Liver (tissue), 9 donors: ENCODE measurements around the gene ARL2. TPM values are rescaled to one million over a fixed set of nuclear protein-coding genes. Genes with fewer than 3 reads are reported as not detected.

Experiments
- DNase-seq: peaks from one replicate; pipeline ENCODE4 v3.0.0-alpha.2; 2017; ENCODE audit warnings: low spot score
- H3K27ac ChIP-seq, 2 donors: one replicate each; pipeline ENCODE4 v1.7.0; 2013; ENCODE audit warnings: inconsistent platforms in 2 of 2, low read length in 2 of 2, control low read depth in 1 of 2, low read depth in 1 of 2, mild to moderate bottlenecking in 1 of 2
- H3K27me3 ChIP-seq, 4 donors: one replicate each; pipeline versions ENCODE4 v1.6.1 to v1.7.0; 2013; ENCODE audit warnings: low read length in 3 of 4, inconsistent platforms in 1 of 4, mild to moderate bottlenecking in 1 of 4, moderate library complexity in 1 of 4; ENCODE audit not compliant: control insufficient read depth in 4 of 4, insufficient read depth in 4 of 4
- H3K36me3 ChIP-seq, 4 donors: one replicate each; pipeline versions ENCODE4 v1.6.1 to v1.7.0; 2013; ENCODE audit warnings: low read length in 3 of 4, mild to moderate bottlenecking in 3 of 4, low read depth in 1 of 4, moderate library complexity in 1 of 4; ENCODE audit not compliant: control insufficient read depth in 4 of 4, insufficient read depth in 3 of 4
- H3K4me1 ChIP-seq, 4 donors: one replicate each; pipeline versions ENCODE4 v1.6.1 to v1.7.0; 2013; ENCODE audit warnings: low read length in 3 of 4, mild to moderate bottlenecking in 3 of 4, moderate library complexity in 1 of 4; ENCODE audit not compliant: control insufficient read depth in 4 of 4, insufficient read depth in 4 of 4
- H3K4me3 ChIP-seq, 3 donors: one replicate each; pipeline versions ENCODE4 v1.6.1 to v1.7.0; 2013; ENCODE audit warnings: low read length in 3 of 3, control low read depth in 1 of 3, low read depth in 1 of 3, mild to moderate bottlenecking in 1 of 3
- H3K9ac ChIP-seq, 2 donors: one replicate each; pipeline ENCODE4 v1.7.0; 2013; ENCODE audit warnings: low read length in 2 of 2, mild to moderate bottlenecking in 2 of 2, moderate library complexity in 2 of 2, control low read depth in 1 of 2, low read depth in 1 of 2
- H3K9me3 ChIP-seq, 4 donors: one replicate each; pipeline versions ENCODE4 v1.6.1 to v1.7.0; 2013; ENCODE audit warnings: low read length in 3 of 4; ENCODE audit not compliant: control insufficient read depth in 4 of 4
- ATF3 ChIP-seq: IDR thresholded peaks from 2 replicates; pipeline ENCODE4 v1.6.1; 2016; ENCODE audit warnings: antibody characterized with exemption
- CTCF ChIP-seq: fragments of 150-350 bp; IDR thresholded peaks from 2 replicates; pipeline ENCODE4 v1.5.1; 2017; ENCODE audit warnings: improper control_type of control experiment, low read depth, low read length; ENCODE audit not compliant: missing input control
- EGR1 ChIP-seq, 2 donors: IDR thresholded peaks; 2 replicates each; pipeline ENCODE4 v1.6.1; 2016 to 2018; ENCODE audit warnings: antibody characterized with exemption in 2 of 2, low read depth in 2 of 2
- FOXA1 ChIP-seq: IDR thresholded peaks from 2 replicates; pipeline ENCODE4 v1.6.1; 2016; ENCODE audit warnings: antibody characterized with exemption
- FOXA2 ChIP-seq: IDR thresholded peaks from 2 replicates; pipeline ENCODE4 v1.6.1; 2016; ENCODE audit warnings: antibody characterized with exemption
- HNF4A ChIP-seq, 2 donors: conservative IDR thresholded peaks; 2 replicates each; pipeline ENCODE4 v1.6.1; 2016; ENCODE audit warnings: antibody characterized with exemption in 2 of 2, mild to moderate bottlenecking in 2 of 2
- HNF4G ChIP-seq: IDR thresholded peaks from 2 replicates; pipeline ENCODE4 v1.6.1; 2016; ENCODE audit warnings: antibody characterized with exemption
- JUND ChIP-seq, 2 donors: IDR thresholded peaks; 2 replicates each; pipeline ENCODE4 v1.6.1; 2016; ENCODE audit warnings: antibody characterized with exemption in 2 of 2
- MAX ChIP-seq: IDR thresholded peaks from 2 replicates; pipeline ENCODE4 v1.6.1; 2016; ENCODE audit warnings: antibody characterized with exemption
- NR2F2 ChIP-seq: IDR thresholded peaks from 2 replicates; pipeline ENCODE4 v1.6.1; 2016; ENCODE audit warnings: antibody characterized with exemption
- RAD21 ChIP-seq, 2 donors: IDR thresholded peaks; 2 replicates each; pipeline ENCODE4 v1.6.1; 2016; ENCODE audit warnings: antibody characterized with exemption in 2 of 2, mild to moderate bottlenecking in 2 of 2
- REST ChIP-seq: IDR thresholded peaks from 2 replicates; pipeline ENCODE4 v1.6.1; 2016; ENCODE audit warnings: antibody characterized with exemption, mild to moderate bottlenecking
- RXRA ChIP-seq, 2 donors: IDR thresholded peaks; 2 replicates each; pipeline ENCODE4 v1.6.1; 2017 to 2018; ENCODE audit warnings: antibody characterized with exemption in 2 of 2, mild to moderate bottlenecking in 1 of 2
- SP1 ChIP-seq: IDR thresholded peaks from 2 replicates; pipeline ENCODE4 v1.6.1; 2018; ENCODE audit warnings: antibody characterized with exemption, mild to moderate bottlenecking
- TAF1 ChIP-seq: conservative IDR thresholded peaks from 2 replicates; pipeline ENCODE4 v1.6.1; 2016; ENCODE audit warnings: antibody characterized with exemption, mild to moderate bottlenecking
- YY1 ChIP-seq: IDR thresholded peaks from 2 replicates; pipeline ENCODE4 v1.6.1; 2016; ENCODE audit warnings: antibody characterized with exemption, mild to moderate bottlenecking
- ZBTB33 ChIP-seq: IDR thresholded peaks from 2 replicates; pipeline ENCODE4 v1.6.1; 2016; ENCODE audit warnings: antibody characterized with exemption
- WGBS: extraction: QIAGEN DNeasy Blood & Tissue Kit; methylation state at CpG from one replicate; pipeline ENCODE4 v1.1.7; 2013; 5-methylcytosine and 5-hydroxymethylcytosine counted together
- polyA plus RNA-seq, 2 donors: library from polyadenylated mRNA; stranded (reverse) in 1 of 2; unstranded in 1 of 2; fragments of 200-250 nt in 1 of 2; fragments of >200 nt in 1 of 2; fragmentation: Nextera tagmentation in 1 of 2; extraction: Ambion mirVana in 1 of 2; gene quantifications; one replicate each; pipeline versions ENCODE4 v1.2.1 to v1.2.3, GENCODE V29; 2013 to 2015
- total RNA-seq, 2 donors: library from RNA; depleted of rRNA; stranded (reverse); fragments of >200 nt; gene quantifications; one replicate each; pipeline ENCODE4 v1.2.3, GENCODE V29; 2014
- donor health status: healthy.
- donor health status: healthy.
- donor health status: healthy.
- donor health status: healthy.
- donor health status: healthy.

ARL2 gene
- total and polyA plus RNA-seq, 4 donors = 10.8 to 19.5 (median 15.0) TPM

- 93% methylated on average over 6 of the region's 6 CpGs for WGBS
- no peak for DNase-seq
- Histone ChIP-seq H3K27ac (no peak overlapping the region), H3K4me3 (no peak overlapping the region), H3K9me3 (no peaks in the 10 kb centered on the region), H3K4me1 (peaks cover 4 to 22% (median 12%) of the 10 kb centered on the region in 4 donors), H3K27me3 (no peaks in the 10 kb centered on the region), H3K9ac (no peak overlapping the region), H3K36me3 (peaks cover 0 to 8% (median 4%) of the 10 kb centered on the region in 4 donors)
- TF ChIP-seq FOXA2 = no peak
- no peak for TF ChIP-seq EGR1 (IDR thresholded peaks at IDR 0.05; ENCODE audit: low read depth in 2 of 2)
Measured at GRCh38 chr11:65042891-65043290, 28.9 kb downstream of the ARL2 start.

GRCh38 chr11:65043881-65044501 is 30.0 kb downstream of the ARL2 start:
- TF ChIP-seq RXRA (IDR thresholded peaks at IDR 0.05) (no peak), EGR1 (IDR thresholded peaks at IDR 0.05; ENCODE audit: low read depth in 2 of 2) (no peak), MAX (no peak), CTCF (no peak)
- no peaks in the 10 kb centered on the region for H3K9me3 ChIP-seq
- peaks cover 4 to 22% (median 12%) of the 10 kb centered on the region in 4 donors for H3K4me1 ChIP-seq
- 91% methylated on average over 23 of the region's 23 CpGs for WGBS
- no peak for DNase-seq
- H3K27me3 ChIP-seq = no peaks in the 10 kb centered on the region
- H3K36me3 ChIP-seq = peaks cover 0 to 5% (median 2%) of the 10 kb centered on the region in 4 donors
- no peak overlapping the region for H3K9ac ChIP-seq
- H3K27ac ChIP-seq = no peak overlapping the region
- H3K4me3 ChIP-seq = no peak overlapping the region

GRCh38 chr11:65045061-65045460 is 31.1 kb downstream of the ARL2 start:
- WGBS = 95% methylated on average over 5 of the region's 5 CpGs
- no peaks in the 10 kb centered on the region for H3K27me3 ChIP-seq
- H3K4me3 ChIP-seq = no peak overlapping the region
- peaks cover 4 to 18% (median 10%) of the 10 kb centered on the region in 4 donors for H3K4me1 ChIP-seq
- H3K9ac ChIP-seq = no peak overlapping the region
- no peak for DNase-seq
- no peak overlapping the region for H3K27ac ChIP-seq
- H3K36me3 ChIP-seq = peaks cover 0 to 5% (median 2%) of the 10 kb centered on the region in 4 donors
- TF ChIP-seq ATF3 = no peak
- TF ChIP-seq MAX = no peak
- TF ChIP-seq TAF1 = no peak
- TF ChIP-seq HNF4A (conservative IDR thresholded peaks at IDR 0.05) = no peak
- no peak for TF ChIP-seq HNF4G
- no peak for TF ChIP-seq SP1
- TF ChIP-seq FOXA1 = no peak
- no peak for TF ChIP-seq RXRA (IDR thresholded peaks at IDR 0.05)
- no peak for TF ChIP-seq YY1
- no peak for TF ChIP-seq FOXA2
- no peak for TF ChIP-seq NR2F2
- TF ChIP-seq ZBTB33 = no peak
- TF ChIP-seq RAD21 (IDR thresholded peaks at IDR 0.05) = no peak
- TF ChIP-seq EGR1 (IDR thresholded peaks at IDR 0.05; ENCODE audit: low read depth in 2 of 2) = no peak
- no peak for TF ChIP-seq JUND (IDR thresholded peaks at IDR 0.05)
- no peak for TF ChIP-seq REST
- no peaks in the 10 kb centered on the region for H3K9me3 ChIP-seq
